Articular chondrocyte of knee joint (primary cell): ENCODE results near the gene ADAMTSL5. TPM values are rescaled to one million over a fixed set of nuclear protein-coding genes. Genes with fewer than 3 reads are reported as not detected.

Experiments used
- total RNA-seq: library from RNA; depleted of rRNA; stranded (reverse); fragments of >200 nt; gene quantifications from 2 replicates; pipeline ENCODE4 v1.2.3, GENCODE V29; 2012

The ADAMTSL5 gene
- total RNA-seq: 2.6 and 4.2 TPM in 2 replicates

GRCh38 chr19:1512671-1513498 is at the start of gene ADAMTSL5:
Gene ADAMTSL5 (minus strand): TSS chr19:1513019. CDS start chr19:1510943, 2,076 bp downstream.

GRCh38 chr19:1523412-1524286 is 10.8 kb upstream of the ADAMTSL5 start, which contains the start of gene PLK5:
Gene PLK5 (plus strand): TSS chr19:1524077. CDS start chr19:1526997, 2,920 bp downstream.

GRCh38 chr19:1491114-1491848 is 21.5 kb downstream of the ADAMTSL5 start, which contains the start of gene REEP6:
Gene REEP6 (plus strand): TSS chr19:1491181. CDS start chr19:1491270, 89 bp downstream.

GRCh38 chr19:1490311-1491113 is 22.3 kb downstream of the ADAMTSL5 start, which contains the start of gene PCSK4:
Gene PCSK4 (minus strand): TSS chr19:1490350. CDS start chr19:1490346, 4 bp downstream.

GRCh38 chr19:1478934-1479707 is 33.7 kb downstream of the ADAMTSL5 start, which contains the start of gene C19orf25:
Gene C19orf25 (minus strand): TSS chr19:1479215. CDS start chr19:1478903, 312 bp downstream.

Other genes with a start within 250 kb of the ADAMTSL5 start
- gene CIRBP, start 243.7 kb downstream of the ADAMTSL5 start, total RNA-seq: 322 and 371 TPM in 2 replicates
- gene FAM174C, start 237.5 kb downstream of the ADAMTSL5 start, total RNA-seq: 16.3 and 17.4 TPM in 2 replicates
- not detected in 2 replicates for gene EFNA2, start 227.1 kb downstream of the ADAMTSL5 start, total RNA-seq
- 27.6 and 37.4 TPM in 2 replicates for gene NDUFS7, start 129.1 kb downstream of the ADAMTSL5 start, total RNA-seq
- 24.9 and 25.1 TPM in 2 replicates for gene GAMT, start 111.5 kb downstream of the ADAMTSL5 start, total RNA-seq
- gene DAZAP1, start 105.4 kb downstream of the ADAMTSL5 start, total RNA-seq: 43.3 and 44.7 TPM in 2 replicates
- 403 and 464 TPM in 2 replicates for gene RPS15, start 74.6 kb downstream of the ADAMTSL5 start, total RNA-seq
- 0.11 and 0.26 TPM in 2 replicates for gene APC2, start 62.9 kb downstream of the ADAMTSL5 start, total RNA-seq
- 20.3 and 24.0 TPM in 2 replicates for gene C19orf25, start 33.8 kb downstream of the ADAMTSL5 start, total RNA-seq
- 0.78 and 1.8 TPM in 2 replicates for gene PCSK4, start 22.7 kb downstream of the ADAMTSL5 start, total RNA-seq
- gene REEP6, start 21.8 kb downstream of the ADAMTSL5 start, total RNA-seq: 1.3 and 1.4 TPM in 2 replicates
- gene PLK5, start 11.1 kb upstream of the ADAMTSL5 start, total RNA-seq: not detected in 2 replicates
- gene MEX3D, start 55.3 kb upstream of the ADAMTSL5 start, total RNA-seq: 16.9 and 20.1 TPM in 2 replicates
- 53.3 and 54.6 TPM in 2 replicates for gene MBD3, start 79.8 kb upstream of the ADAMTSL5 start, total RNA-seq
- gene UQCR11, start 92.4 kb upstream of the ADAMTSL5 start, total RNA-seq: 30.5 and 34.6 TPM in 2 replicates
- 37.9 and 41.0 TPM in 2 replicates for gene TCF3, start 139.6 kb upstream of the ADAMTSL5 start, total RNA-seq
- not detected in 2 replicates for gene ONECUT3, start 240.5 kb upstream of the ADAMTSL5 start, total RNA-seq